CD4-positive, alpha-beta T cell (primary cell): ENCODE measurements around the gene METTL25. TPM values are rescaled to one million over a fixed set of nuclear protein-coding genes. Genes with fewer than 3 reads are reported as not detected.

ENCODE experiments used
- ATAC-seq: fragments of 200-7000 bp; cut with Tn5 transposase; one replicate; pipeline ENCODE4 v1.10.0; 2022; ENCODE audit warnings: mild to moderate bottlenecking; ENCODE audit not compliant: poor library complexity
- CTCF ChIA-PET: fragments of 350-600 bp; sonication (Branson Sonifier 250); formaldehyde crosslinking; loops from one replicate; lab custom pipeline; 2021; ENCODE audit warnings: antibody characterized with exemption, inconsistent platforms; lab: Charles Lee
- POLR2A ChIA-PET: fragments of 350-600 bp; sonication (Branson Sonifier 250); formaldehyde crosslinking; loops from one replicate; lab custom pipeline; 2021; ENCODE audit warnings: antibody characterized with exemption, inconsistent platforms; lab: Charles Lee
- DNase-seq, 14 experiments: peaks; one replicate each; pipeline ENCODE4 v3.0.0-alpha.2; 2013 to 2020; ENCODE audit warnings: mixed read lengths in 2 of 14
- H3K27ac ChIP-seq, 2 donors: one replicate each; pipeline versions ENCODE4 v1.5.1 to v1.7.0; 2013; ENCODE audit warnings: low read length in 2 of 2, low read depth in 1 of 2, mild to moderate bottlenecking in 1 of 2
- H3K27me3 ChIP-seq, 2 experiments: 1 replicate in 1 of 2; 2 replicates in 1 of 2; pipeline versions ENCODE4 v1.6.1 to v1.7.0; 2013; ENCODE audit warnings: low read length in 2 of 2, control low read depth in 1 of 2, mild to moderate bottlenecking in 1 of 2, moderate library complexity in 1 of 2; ENCODE audit not compliant: insufficient read depth in 2 of 2, control insufficient read depth in 1 of 2
- H3K36me3 ChIP-seq: one replicate; pipeline ENCODE4 v1.6.1; 2013; ENCODE audit warnings: low read length, control low read depth; ENCODE audit not compliant: insufficient read depth
- H3K4me1 ChIP-seq: one replicate; pipeline ENCODE4 v1.6.1; 2013; ENCODE audit warnings: low read length, control low read depth; ENCODE audit not compliant: insufficient read depth
- H3K4me3 ChIP-seq: one replicate; pipeline ENCODE4 v1.5.1; 2013; ENCODE audit warnings: mild to moderate bottlenecking, low read length, moderate library complexity
- H3K9me3 ChIP-seq, 2 experiments: 1 replicate in 1 of 2; 2 replicates in 1 of 2; pipeline versions ENCODE4 v1.6.1 to v1.7.0; 2013; ENCODE audit warnings: low read length in 2 of 2, mild to moderate bottlenecking in 2 of 2, control low read depth in 1 of 2, moderate library complexity in 1 of 2; ENCODE audit not compliant: control insufficient read depth in 1 of 2, insufficient read depth in 1 of 2
- H3K27ac Mint-ChIP-seq: one replicate; pipeline ENCODE4 v1.8.0; 2020; ENCODE audit warnings: mixed read lengths
- H3K27me3 Mint-ChIP-seq: one replicate; pipeline ENCODE4 v1.8.0; 2021; ENCODE audit warnings: mixed read lengths
- H3K36me3 Mint-ChIP-seq: one replicate; pipeline ENCODE4 v1.8.0; 2021; ENCODE audit warnings: low read depth, mixed read lengths
- H3K4me1 Mint-ChIP-seq: one replicate; pipeline ENCODE4 v1.8.0; 2021; ENCODE audit warnings: low read depth, mixed read lengths
- H3K4me3 Mint-ChIP-seq: one replicate; pipeline ENCODE4 v1.8.0; 2020; ENCODE audit warnings: mild to moderate bottlenecking, mixed read lengths
- H3K9me3 Mint-ChIP-seq: one replicate; pipeline ENCODE4 v1.8.0; 2020; ENCODE audit warnings: mixed read lengths
- intact Hi-C, 2 experiments: fragments of 100-400 bp; cut with DNase I in 1 of 2; cut with micrococcal nuclease in 1 of 2; formaldehyde crosslinking; loops; one replicate each; pipeline versions ENCODE4 v1.15.1 to v1.9.0; 2023 to 2025; cut with DNase I, micrococcal nuclease
- total RNA-seq, 174 experiments: library from RNA in 2 of 174; stranded (reverse) in 2 of 174; gene quantifications; one replicate each; pipeline ENCODE4 v1.2.3 and lab custom pipeline; 2021 to 2026
- TF ChIP-seq, protein P1 (sequence below): fragments of 200-600 bp; IDR thresholded peaks from one replicate; pipeline ENCODE4 v1.8.0; 2022; ENCODE audit warnings: antibody characterized with exemption, mild to moderate bottlenecking

The METTL25 gene
- total RNA-seq, 2 experiments from 2014 or later = 12.4 to 12.6 TPM

DNA sequence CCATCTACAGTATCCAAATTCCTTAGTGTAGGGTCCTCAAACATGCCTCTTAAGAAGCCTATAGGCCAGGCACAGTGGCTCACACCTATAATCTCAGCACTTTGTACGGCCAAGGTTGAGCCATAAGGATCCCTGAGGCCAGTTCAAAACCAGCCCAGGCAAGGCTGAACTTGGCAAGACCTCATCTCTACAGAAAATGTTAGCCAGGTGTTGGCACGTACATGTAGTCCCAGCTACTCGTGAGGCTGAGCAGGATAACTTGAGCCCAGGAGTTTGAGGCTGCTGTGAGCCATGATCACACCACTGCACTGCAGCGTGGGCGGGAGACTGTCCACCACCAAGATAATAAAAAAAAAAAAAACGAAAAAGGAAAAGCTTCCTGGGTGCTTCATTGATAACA lies 6.9 kb upstream of the METTL25 start:
- ChIA-PET CTCF (no interaction called here), POLR2A (no interaction called here)
- Histone ChIP-seq H3K4me3 (no peak overlapping the region), H3K27me3 (no peaks in the 10 kb centered on the region), H3K4me1 (no peaks in the 10 kb centered on the region), H3K36me3 (peaks cover 56% of the 10 kb centered on the region), H3K9me3 (no peaks in the 10 kb centered on the region), H3K27ac (no peak overlapping the region)
- Mint-ChIP-seq H3K36me3 (peaks cover 78% of the 10 kb centered on the region), H3K27ac (no peak overlapping the region), H3K27me3 (no peaks in the 10 kb centered on the region), H3K4me3 (no peak overlapping the region), H3K9me3 (no peaks in the 10 kb centered on the region), H3K4me1 (peaks cover 17% of the 10 kb centered on the region)
- TF ChIP-seq, protein P1, sequence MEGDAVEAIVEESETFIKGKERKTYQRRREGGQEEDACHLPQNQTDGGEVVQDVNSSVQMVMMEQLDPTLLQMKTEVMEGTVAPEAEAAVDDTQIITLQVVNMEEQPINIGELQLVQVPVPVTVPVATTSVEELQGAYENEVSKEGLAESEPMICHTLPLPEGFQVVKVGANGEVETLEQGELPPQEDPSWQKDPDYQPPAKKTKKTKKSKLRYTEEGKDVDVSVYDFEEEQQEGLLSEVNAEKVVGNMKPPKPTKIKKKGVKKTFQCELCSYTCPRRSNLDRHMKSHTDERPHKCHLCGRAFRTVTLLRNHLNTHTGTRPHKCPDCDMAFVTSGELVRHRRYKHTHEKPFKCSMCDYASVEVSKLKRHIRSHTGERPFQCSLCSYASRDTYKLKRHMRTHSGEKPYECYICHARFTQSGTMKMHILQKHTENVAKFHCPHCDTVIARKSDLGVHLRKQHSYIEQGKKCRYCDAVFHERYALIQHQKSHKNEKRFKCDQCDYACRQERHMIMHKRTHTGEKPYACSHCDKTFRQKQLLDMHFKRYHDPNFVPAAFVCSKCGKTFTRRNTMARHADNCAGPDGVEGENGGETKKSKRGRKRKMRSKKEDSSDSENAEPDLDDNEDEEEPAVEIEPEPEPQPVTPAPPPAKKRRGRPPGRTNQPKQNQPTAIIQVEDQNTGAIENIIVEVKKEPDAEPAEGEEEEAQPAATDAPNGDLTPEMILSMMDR = no peak
- ATAC-seq (no peak), DNase-seq (no peak)
- intact Hi-C loops = loop anchor here in 1 of 2 experiments (10.0 kb wide), 1 partner anchor 707 kb away; no protein-coding TSS in a partner anchor

DNA sequence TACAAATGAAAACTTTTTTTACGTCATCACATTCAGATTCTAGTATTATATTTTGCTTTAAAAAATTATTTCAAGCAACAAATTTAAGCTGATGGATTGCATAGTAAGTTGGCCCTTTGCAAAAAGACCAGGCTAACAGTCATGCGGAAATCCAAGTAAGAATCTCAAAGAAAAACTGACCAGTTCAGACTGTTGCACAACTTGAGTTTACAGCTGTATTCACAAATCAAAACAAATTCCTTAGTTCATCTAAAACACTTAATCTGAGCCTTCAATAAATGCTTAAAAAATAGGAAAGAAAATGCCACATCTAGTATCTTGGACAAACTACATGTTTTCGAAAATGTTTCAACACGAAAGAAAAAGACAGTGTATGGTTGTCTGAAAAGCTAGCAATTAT lies 989 bp upstream of the METTL25 start:
- Histone ChIP-seq H3K9me3 (no peaks in the 10 kb centered on the region), H3K36me3 (peaks cover 43% of the 10 kb centered on the region), H3K4me1 (peaks cover 10% of the 10 kb centered on the region), H3K27ac (peak overlapping the region in 1 of 2 donors; percentile 95), H3K4me3 (peak overlapping the region; percentile 79), H3K27me3 (no peaks in the 10 kb centered on the region)
- Mint-ChIP-seq H3K4me1 (peaks cover 64% of the 10 kb centered on the region), H3K27ac (peak overlapping the region; percentile 99), H3K36me3 (peaks cover 69% of the 10 kb centered on the region), H3K4me3 (peak overlapping the region; percentile 100), H3K9me3 (no peaks in the 10 kb centered on the region), H3K27me3 (no peaks in the 10 kb centered on the region)
- CTCF ChIA-PET = interaction anchor here (1.7 kb wide), 2 partner anchors 9 to 329 kb away, joined by 4 to 11 read pairs; partner anchors contain the start of gene TMTC2
- TF ChIP-seq, protein P1 = no peak
- POLR2A ChIA-PET = interaction anchor here (0.6 to 2.0 kb wide), 3 partner anchors 329 to 415 kb away, joined by 3 to 14 read pairs (median 3); partner anchors contain the start of gene TMTC2
- intact Hi-C loops = loop anchor here in 1 of 2 experiments (5.0 to 10.0 kb wide), 2 partner anchors 330 to 713 kb away; partner anchors contain the start of gene TMTC2
- DNase-seq = no peak
- no peak for ATAC-seq

DNA sequence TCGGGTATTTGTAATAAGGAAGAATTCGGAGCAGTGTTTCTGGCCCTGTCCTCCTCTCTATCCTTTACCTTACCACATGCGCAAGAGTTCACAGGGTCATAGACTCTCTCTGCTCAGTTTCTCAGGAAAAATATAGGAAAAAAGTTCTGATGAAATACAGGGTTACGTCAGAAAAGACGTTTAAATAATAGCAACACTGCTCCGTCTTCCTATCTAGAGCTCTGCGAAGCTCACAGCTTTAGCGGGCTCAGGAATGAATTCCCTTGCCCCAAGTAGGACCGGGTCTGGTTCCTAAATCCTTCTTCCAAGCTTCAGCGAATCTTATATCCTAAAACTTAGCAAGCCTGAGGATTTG lies 507 bp upstream of the METTL25 start:
- peaks cover 10% of the 10 kb centered on the region for H3K4me1 ChIP-seq
- ATAC-seq (no peak), DNase-seq (no peak)
- H3K27me3 Mint-ChIP-seq = no peaks in the 10 kb centered on the region
- H3K27ac ChIP-seq = peak overlapping the region; percentile 89 to 95
- peaks cover 39% of the 10 kb centered on the region for H3K36me3 ChIP-seq
- peaks cover 68% of the 10 kb centered on the region for H3K36me3 Mint-ChIP-seq
- H3K9me3 ChIP-seq = no peaks in the 10 kb centered on the region
- H3K9me3 Mint-ChIP-seq = no peaks in the 10 kb centered on the region
- intact Hi-C loops = loop anchor here in 1 of 2 experiments (5.0 to 10.0 kb wide), 2 partner anchors 329 to 713 kb away; partner anchors contain the start of gene TMTC2
- H3K4me3 ChIP-seq = peak overlapping the region; percentile 79
- H3K4me3 Mint-ChIP-seq = peak overlapping the region; percentile 100
- no peaks in the 10 kb centered on the region for H3K27me3 ChIP-seq
- TF ChIP-seq, protein P1 = no peak
- CTCF ChIA-PET = interaction anchor here (0.8 to 1.7 kb wide), 7 partner anchors 10 to 706 kb away, joined by 3 to 11 read pairs (median 3); partner anchors contain the start of gene TMTC2
- POLR2A ChIA-PET = interaction anchor here (0.6 to 2.0 kb wide), 5 partner anchors 8 to 714 kb away, joined by 3 to 14 read pairs (median 4); partner anchors contain the start of gene TMTC2
- peak overlapping the region; percentile 99 for H3K27ac Mint-ChIP-seq
- H3K4me1 Mint-ChIP-seq = peaks cover 68% of the 10 kb centered on the region
